Neural cell (in vitro differentiated cells): ENCODE data around the gene TIAM1.

ENCODE experiments used
- EP300 ChIP-seq: fragments of 450-650 bp; conservative IDR thresholded peaks from 2 replicates; pipeline ENCODE4 v1.6.1; 2014; ENCODE audit warnings: antibody characterized with exemption, mild to moderate bottlenecking, moderate library complexity; ENCODE audit not compliant: poor library complexity, severe bottlenecking
- EZH2 ChIP-seq: fragments of 200-600, 300-800 bp; shearing (Covaris generic), sonication (generic); IDR thresholded peaks from 2 replicates; pipeline ENCODE4 v1.6.1; 2014; ENCODE audit warnings: antibody characterized with exemption, low read length, borderline replicate concordance, mild to moderate bottlenecking; ENCODE audit not compliant: insufficient read depth, poor library complexity, severe bottlenecking
- MXI1 ChIP-seq: fragments of 450-650 bp; conservative IDR thresholded peaks from 2 replicates; pipeline ENCODE4 v1.6.1; 2014; ENCODE audit warnings: antibody characterized with exemption, mild to moderate bottlenecking; ENCODE audit not compliant: poor library complexity, severe bottlenecking
- POLR2AphosphoS5 ChIP-seq: IDR thresholded peaks from 2 replicates; pipeline ENCODE4 v1.6.1; 2012
- RAD21 ChIP-seq: fragments of 450-650 bp; conservative IDR thresholded peaks from 2 replicates; pipeline ENCODE4 v1.6.1; 2014; ENCODE audit warnings: antibody characterized with exemption, mild to moderate bottlenecking, moderate library complexity
- SMC3 ChIP-seq: fragments of 450-650 bp; conservative IDR thresholded peaks from 2 replicates; pipeline ENCODE4 v1.6.1; 2014; ENCODE audit warnings: antibody characterized with exemption, mild to moderate bottlenecking, moderate library complexity; ENCODE audit not compliant: poor library complexity
- TAF1 ChIP-seq: IDR thresholded peaks from 2 replicates; pipeline ENCODE4 v1.6.1; 2012; ENCODE audit warnings: low read depth
- TF ChIP-seq, protein P1 (sequence below): fragments of 450-650 bp; IDR thresholded peaks from 2 replicates; pipeline ENCODE4 v1.5.1; 2014; ENCODE audit warnings: antibody characterized with exemption, mild to moderate bottlenecking, moderate library complexity; ENCODE audit not compliant: poor library complexity, severe bottlenecking
- TF ChIP-seq, protein P2 (sequence below): IDR thresholded peaks from 2 replicates; pipeline ENCODE4 v1.6.1; 2012; ENCODE audit warnings: borderline replicate concordance

DNA sequence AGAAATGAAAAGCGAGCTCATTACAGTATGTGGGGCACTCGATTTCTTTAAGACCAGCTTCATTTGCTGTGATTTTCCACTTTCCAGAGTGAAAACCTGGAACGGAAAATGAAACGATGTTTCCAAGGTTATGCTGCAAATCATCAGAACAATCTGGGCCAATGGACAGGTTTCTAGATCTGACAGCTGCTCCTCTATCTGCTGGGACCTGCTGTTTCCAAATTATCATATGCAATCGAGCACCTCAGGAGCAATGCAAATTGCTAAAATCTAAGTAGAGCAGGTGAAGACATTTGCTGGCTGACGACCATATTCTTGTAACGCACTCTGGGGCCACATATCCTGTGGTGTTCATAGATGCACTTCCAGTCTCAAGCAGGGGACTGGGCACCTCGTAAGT is 39.7 kb upstream of the TIAM1 start:
- TF ChIP-seq, protein P1, sequence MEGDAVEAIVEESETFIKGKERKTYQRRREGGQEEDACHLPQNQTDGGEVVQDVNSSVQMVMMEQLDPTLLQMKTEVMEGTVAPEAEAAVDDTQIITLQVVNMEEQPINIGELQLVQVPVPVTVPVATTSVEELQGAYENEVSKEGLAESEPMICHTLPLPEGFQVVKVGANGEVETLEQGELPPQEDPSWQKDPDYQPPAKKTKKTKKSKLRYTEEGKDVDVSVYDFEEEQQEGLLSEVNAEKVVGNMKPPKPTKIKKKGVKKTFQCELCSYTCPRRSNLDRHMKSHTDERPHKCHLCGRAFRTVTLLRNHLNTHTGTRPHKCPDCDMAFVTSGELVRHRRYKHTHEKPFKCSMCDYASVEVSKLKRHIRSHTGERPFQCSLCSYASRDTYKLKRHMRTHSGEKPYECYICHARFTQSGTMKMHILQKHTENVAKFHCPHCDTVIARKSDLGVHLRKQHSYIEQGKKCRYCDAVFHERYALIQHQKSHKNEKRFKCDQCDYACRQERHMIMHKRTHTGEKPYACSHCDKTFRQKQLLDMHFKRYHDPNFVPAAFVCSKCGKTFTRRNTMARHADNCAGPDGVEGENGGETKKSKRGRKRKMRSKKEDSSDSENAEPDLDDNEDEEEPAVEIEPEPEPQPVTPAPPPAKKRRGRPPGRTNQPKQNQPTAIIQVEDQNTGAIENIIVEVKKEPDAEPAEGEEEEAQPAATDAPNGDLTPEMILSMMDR: no peak
- TF ChIP-seq POLR2AphosphoS5 (no peak), TAF1 (no peak), RAD21 (no peak), EP300 (no peak), MXI1 (no peak), EZH2 (no peak), SMC3 (no peak)
- TF ChIP-seq, protein P2, sequence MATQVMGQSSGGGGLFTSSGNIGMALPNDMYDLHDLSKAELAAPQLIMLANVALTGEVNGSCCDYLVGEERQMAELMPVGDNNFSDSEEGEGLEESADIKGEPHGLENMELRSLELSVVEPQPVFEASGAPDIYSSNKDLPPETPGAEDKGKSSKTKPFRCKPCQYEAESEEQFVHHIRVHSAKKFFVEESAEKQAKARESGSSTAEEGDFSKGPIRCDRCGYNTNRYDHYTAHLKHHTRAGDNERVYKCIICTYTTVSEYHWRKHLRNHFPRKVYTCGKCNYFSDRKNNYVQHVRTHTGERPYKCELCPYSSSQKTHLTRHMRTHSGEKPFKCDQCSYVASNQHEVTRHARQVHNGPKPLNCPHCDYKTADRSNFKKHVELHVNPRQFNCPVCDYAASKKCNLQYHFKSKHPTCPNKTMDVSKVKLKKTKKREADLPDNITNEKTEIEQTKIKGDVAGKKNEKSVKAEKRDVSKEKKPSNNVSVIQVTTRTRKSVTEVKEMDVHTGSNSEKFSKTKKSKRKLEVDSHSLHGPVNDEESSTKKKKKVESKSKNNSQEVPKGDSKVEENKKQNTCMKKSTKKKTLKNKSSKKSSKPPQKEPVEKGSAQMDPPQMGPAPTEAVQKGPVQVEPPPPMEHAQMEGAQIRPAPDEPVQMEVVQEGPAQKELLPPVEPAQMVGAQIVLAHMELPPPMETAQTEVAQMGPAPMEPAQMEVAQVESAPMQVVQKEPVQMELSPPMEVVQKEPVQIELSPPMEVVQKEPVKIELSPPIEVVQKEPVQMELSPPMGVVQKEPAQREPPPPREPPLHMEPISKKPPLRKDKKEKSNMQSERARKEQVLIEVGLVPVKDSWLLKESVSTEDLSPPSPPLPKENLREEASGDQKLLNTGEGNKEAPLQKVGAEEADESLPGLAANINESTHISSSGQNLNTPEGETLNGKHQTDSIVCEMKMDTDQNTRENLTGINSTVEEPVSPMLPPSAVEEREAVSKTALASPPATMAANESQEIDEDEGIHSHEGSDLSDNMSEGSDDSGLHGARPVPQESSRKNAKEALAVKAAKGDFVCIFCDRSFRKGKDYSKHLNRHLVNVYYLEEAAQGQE: no peak
